HepG2 (cell line): ENCODE results near the gene GPR162. TPM values are rescaled to one million over a fixed set of nuclear protein-coding genes. Genes with fewer than 3 reads are reported as not detected.

Experiments
- AHR ChIP-seq: IDR thresholded peaks from 2 replicates; pipeline ENCODE4 v1.6.1; 2018; ENCODE audit warnings: missing genetic modification reagents, missing compliant biosample characterization
- ARID5B ChIP-seq: IDR thresholded peaks from 2 replicates; pipeline ENCODE4 v1.4.0; 2020; ENCODE audit warnings: mild to moderate bottlenecking, missing genetic modification reagents
- ATM ChIP-seq: fragments of 450-650 bp; IDR thresholded peaks from 2 replicates; pipeline ENCODE4 v1.7.1; 2017; ENCODE audit warnings: mild to moderate bottlenecking, borderline replicate concordance
- BCL6 ChIP-seq: IDR thresholded peaks from 2 replicates; pipeline ENCODE4 v1.6.1; 2016; ENCODE audit warnings: missing genetic modification reagents, missing compliant biosample characterization
- BHLHE40 ChIP-seq: IDR thresholded peaks from 2 replicates; pipeline ENCODE4 v1.6.1; 2011; ENCODE audit warnings: low read length, improper control_type of control experiment
- BRF2 ChIP-seq: sonication (generic); formaldehyde crosslinking; IDR thresholded peaks from 2 replicates; pipeline ENCODE4 v1.8.1; 2022; ENCODE audit warnings: mild to moderate bottlenecking, missing genetic modification reagents
- ELF3 ChIP-seq: IDR thresholded peaks from 2 replicates; pipeline ENCODE4 v1.6.1; 2016; ENCODE audit warnings: missing genetic modification reagents, missing compliant biosample characterization
- GFI1 ChIP-seq: sonication (generic); formaldehyde crosslinking; IDR thresholded peaks from 2 replicates; pipeline ENCODE4 v1.5.0; 2020; ENCODE audit warnings: missing genetic modification reagents, mild to moderate bottlenecking, borderline replicate concordance
- GLI4 ChIP-seq: sonication (generic); formaldehyde crosslinking; IDR thresholded peaks from 2 replicates; pipeline ENCODE4 v1.5.1; 2020; ENCODE audit warnings: missing genetic modification reagents, mild to moderate bottlenecking, moderate library complexity, borderline replicate concordance
- IKZF4 ChIP-seq: sonication (generic); formaldehyde crosslinking; IDR thresholded peaks from 2 replicates; pipeline ENCODE4 v1.5.1; 2020; ENCODE audit warnings: borderline replicate concordance, mild to moderate bottlenecking, low read depth, missing genetic modification reagents; ENCODE audit errors: not compliant biosample characterization
- MED13 ChIP-seq: sonication (generic); formaldehyde crosslinking; IDR thresholded peaks from 2 replicates; pipeline ENCODE4 v1.5.0; 2020; ENCODE audit warnings: missing genetic modification reagents
- NFE2L1 ChIP-seq: sonication (generic); formaldehyde crosslinking; IDR thresholded peaks from 2 replicates; pipeline ENCODE4 v1.4.0; 2020; ENCODE audit warnings: missing genetic modification reagents, mild to moderate bottlenecking, borderline replicate concordance
- NFKBIZ ChIP-seq: IDR thresholded peaks from 2 replicates; pipeline ENCODE4 v1.6.1; 2018; ENCODE audit warnings: missing genetic modification reagents, missing compliant biosample characterization
- NFYB ChIP-seq: sonication (generic); formaldehyde crosslinking; IDR thresholded peaks from 2 replicates; pipeline ENCODE4 v1.4.0; 2020; ENCODE audit warnings: missing genetic modification reagents
- POLR2AphosphoS2 ChIP-seq: IDR thresholded peaks from 2 replicates; pipeline ENCODE4 v1.6.1; 2011; ENCODE audit warnings: low read depth, low read length, improper control_type of control experiment
- SAP130 ChIP-seq: IDR thresholded peaks from 2 replicates; pipeline ENCODE4 v1.6.1; 2016; ENCODE audit warnings: low read depth
- SIX4 ChIP-seq: sonication (generic); formaldehyde crosslinking; IDR thresholded peaks from 2 replicates; pipeline ENCODE4 v1.4.0; 2020; ENCODE audit warnings: missing genetic modification reagents
- SSRP1 ChIP-seq: IDR thresholded peaks from 2 replicates; pipeline ENCODE4 v1.6.1; 2016; ENCODE audit warnings: control low read depth
- ZNF138 ChIP-seq: sonication (generic); formaldehyde crosslinking; IDR thresholded peaks from 2 replicates; pipeline ENCODE4 v1.5.0; 2020; ENCODE audit warnings: mild to moderate bottlenecking, low read depth, missing genetic modification reagents
- ZNF337 ChIP-seq: sonication (generic); formaldehyde crosslinking; IDR thresholded peaks from 2 replicates; pipeline ENCODE4 v1.5.1; 2020; ENCODE audit warnings: missing genetic modification reagents, low read depth, mild to moderate bottlenecking, borderline replicate concordance
- ZNF510 ChIP-seq: sonication (generic); formaldehyde crosslinking; IDR thresholded peaks from 2 replicates; pipeline ENCODE4 v1.4.0; 2020; ENCODE audit warnings: low read depth, mild to moderate bottlenecking, missing genetic modification reagents
- ZNF567 ChIP-seq: sonication (generic); formaldehyde crosslinking; IDR thresholded peaks from 2 replicates; pipeline ENCODE4 v1.8.1; 2023; ENCODE audit warnings: mild to moderate bottlenecking, missing genetic modification reagents, borderline replicate concordance
- ZNF761 ChIP-seq: sonication (generic); formaldehyde crosslinking; conservative IDR thresholded peaks from 2 replicates; pipeline ENCODE4 v1.4.0; 2020; ENCODE audit warnings: mild to moderate bottlenecking, missing genetic modification reagents
- ZNF792 ChIP-seq: IDR thresholded peaks from 2 replicates; pipeline ENCODE4 v1.6.1; 2016
- polyA plus RNA-seq, 8 experiments: library from polyadenylated mRNA; depleted of rRNA in 3 of 8; stranded (reverse) in 7 of 8; unstranded in 1 of 8; fragments of >200 nt; fragmentation: Illumina TruSeq in 4 of 8; extraction: Trizol in 4 of 8; gene quantifications; 2 replicates each; pipeline versions ENCODE4 v1.2.1 to v1.2.3, GENCODE V29; 2011 to 2016; ENCODE audit warnings: low read depth in 4 of 8, missing spikeins in 1 of 8, mixed read lengths in 1 of 8; ENCODE audit not compliant: insufficient read depth in 1 of 8
- total RNA-seq, 5 experiments: library from RNA; depleted of rRNA; stranded (reverse); fragments of >200 nt; fragmentation: Illumina TruSeq; extraction: Trizol; gene quantifications; 2 replicates each; pipeline ENCODE4 v1.2.3, GENCODE V29; 2016; ENCODE audit warnings: low read depth in 1 of 5
- TF ChIP-seq, protein P1 (sequence below): IDR thresholded peaks from 2 replicates; pipeline ENCODE4 v1.6.1; 2018; ENCODE audit warnings: missing genetic modification reagents
- TF ChIP-seq, protein P2 (sequence below): sonication (generic); formaldehyde crosslinking; IDR thresholded peaks from 2 replicates; pipeline ENCODE4 v1.4.0; 2020; ENCODE audit warnings: mild to moderate bottlenecking, low read depth, missing genetic modification reagents

GPR162 gene
- total and polyA plus RNA-seq, 2 of the 13 experiments (the other 11 are each of a cell fraction or from before 2014, with no cell fraction given) = 0.08 TPM; not detected in 1

- TF ChIP-seq ARID5B (no peak), MED13 (no peak), ZNF792 (CRISPR knock-in tag) (no peak), NFYB (CRISPR knock-in tag) (no peak), IKZF4 (CRISPR knock-in tag) (no peak), GLI4 (CRISPR knock-in tag) (0 out of 2 replicates have a peak, but pooled peaks have one; percentile 12), POLR2AphosphoS2 (no peak), BCL6 (CRISPR knock-in tag) (no peak), ZNF510 (CRISPR knock-in tag) (no peak), BHLHE40 (no peak), ZNF761 (CRISPR knock-in tag) (no peak), ELF3 (CRISPR knock-in tag) (no peak), SAP130 (CRISPR knock-in tag) (no peak), GFI1 (CRISPR knock-in tag) (no peak), ATM (no peak), NFKBIZ (no peak), BRF2 (CRISPR knock-in tag) (no peak), ZNF337 (no peak), AHR (no peak), SSRP1 (CRISPR knock-in tag) (no peak), ZNF138 (CRISPR knock-in tag) (0 out of 2 replicates have a peak, but pooled peaks have one; percentile 40), ZNF567 (no peak), SIX4 (no peak), NFE2L1 (no peak)
- TF ChIP-seq, protein P1, sequence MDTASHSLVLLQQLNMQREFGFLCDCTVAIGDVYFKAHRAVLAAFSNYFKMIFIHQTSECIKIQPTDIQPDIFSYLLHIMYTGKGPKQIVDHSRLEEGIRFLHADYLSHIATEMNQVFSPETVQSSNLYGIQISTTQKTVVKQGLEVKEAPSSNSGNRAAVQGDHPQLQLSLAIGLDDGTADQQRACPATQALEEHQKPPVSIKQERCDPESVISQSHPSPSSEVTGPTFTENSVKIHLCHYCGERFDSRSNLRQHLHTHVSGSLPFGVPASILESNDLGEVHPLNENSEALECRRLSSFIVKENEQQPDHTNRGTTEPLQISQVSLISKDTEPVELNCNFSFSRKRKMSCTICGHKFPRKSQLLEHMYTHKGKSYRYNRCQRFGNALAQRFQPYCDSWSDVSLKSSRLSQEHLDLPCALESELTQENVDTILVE = 0 out of 2 replicates have a peak, but pooled peaks have one; percentile 20
- TF ChIP-seq, protein P2, sequence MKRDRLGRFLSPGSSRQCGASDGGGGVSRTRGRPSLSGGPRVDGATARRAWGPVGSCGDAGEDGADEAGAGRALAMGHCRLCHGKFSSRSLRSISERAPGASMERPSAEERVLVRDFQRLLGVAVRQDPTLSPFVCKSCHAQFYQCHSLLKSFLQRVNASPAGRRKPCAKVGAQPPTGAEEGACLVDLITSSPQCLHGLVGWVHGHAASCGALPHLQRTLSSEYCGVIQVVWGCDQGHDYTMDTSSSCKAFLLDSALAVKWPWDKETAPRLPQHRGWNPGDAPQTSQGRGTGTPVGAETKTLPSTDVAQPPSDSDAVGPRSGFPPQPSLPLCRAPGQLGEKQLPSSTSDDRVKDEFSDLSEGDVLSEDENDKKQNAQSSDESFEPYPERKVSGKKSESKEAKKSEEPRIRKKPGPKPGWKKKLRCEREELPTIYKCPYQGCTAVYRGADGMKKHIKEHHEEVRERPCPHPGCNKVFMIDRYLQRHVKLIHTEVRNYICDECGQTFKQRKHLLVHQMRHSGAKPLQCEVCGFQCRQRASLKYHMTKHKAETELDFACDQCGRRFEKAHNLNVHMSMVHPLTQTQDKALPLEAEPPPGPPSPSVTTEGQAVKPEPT (CRISPR knock-in tag) = no peak
Measured at GRCh38 chr12:6850796-6851152, 29.2 kb downstream of the GPR162 start (continued).
